Neural progenitor cell (in vitro differentiated cells): ENCODE measurements around the gene TNFRSF6B. TPM values are rescaled to one million over a fixed set of nuclear protein-coding genes. Genes with fewer than 3 reads are reported as not detected.

Experiments used
- DNase-seq: peaks from one replicate; pipeline ENCODE4 v3.0.0-alpha.2; 2016; ENCODE audit warnings: low spot score
- H2AFZ ChIP-seq: fragments of 200-600 bp; sonication (generic); replicated peaks from 2 replicates; pipeline ENCODE4 v1.6.1; 2016; ENCODE audit warnings: antibody characterized with exemption
- H3F3A ChIP-seq: fragments of 200-600 bp; sonication (generic); 2 replicates; pipeline ENCODE4 v1.6.1; 2016; ENCODE audit warnings: antibody characterized with exemption, low read depth
- H3K27ac ChIP-seq: fragments of 200-600 bp; sonication (generic); 2 replicates; pipeline ENCODE4 v1.5.1; 2016; ENCODE audit warnings: mild to moderate bottlenecking
- H3K27me3 ChIP-seq: fragments of 200-600 bp; sonication (generic); 2 replicates; pipeline ENCODE4 v1.6.1; 2016; ENCODE audit warnings: mild to moderate bottlenecking, moderate library complexity
- H3K36me3 ChIP-seq: fragments of 200-600 bp; sonication (generic); 2 replicates; pipeline ENCODE4 v1.5.1; 2016
- H3K4me1 ChIP-seq: fragments of 200-600 bp; sonication (generic); 2 replicates; pipeline ENCODE4 v1.6.1; 2016; ENCODE audit warnings: mixed run types
- H3K4me2 ChIP-seq: fragments of 200-600 bp; sonication (generic); 2 replicates; pipeline ENCODE4 v1.6.1; 2016
- H3K4me3 ChIP-seq: fragments of 200-600 bp; sonication (generic); 2 replicates; pipeline ENCODE4 v1.5.1; 2016
- H3K79me2 ChIP-seq: fragments of 200-600 bp; sonication (generic); 2 replicates; pipeline ENCODE4 v1.6.1; 2016; ENCODE audit warnings: low read depth
- H3K9ac ChIP-seq: fragments of 200-600 bp; sonication (generic); 2 replicates; pipeline ENCODE4 v1.6.1; 2016
- H3K9me3 ChIP-seq: fragments of 200-600 bp; sonication (generic); 2 replicates; pipeline ENCODE4 v1.5.1; 2016; ENCODE audit warnings: low read depth
- H4K20me1 ChIP-seq: fragments of 200-600 bp; sonication (generic); 2 replicates; pipeline ENCODE4 v1.6.1; 2016; ENCODE audit warnings: low read depth
- H3K27ac Mint-ChIP-seq: 3 replicates; pipeline ENCODE4 v1.8.0; 2021; ENCODE audit warnings: mixed read lengths
- H3K27me3 Mint-ChIP-seq: 2 replicates; pipeline ENCODE4 v1.8.0; 2022; ENCODE audit warnings: low read depth, mild to moderate bottlenecking, inconsistent platforms, moderate library complexity, mixed read lengths; ENCODE audit not compliant: insufficient read depth
- H3K36me3 Mint-ChIP-seq: 3 replicates; pipeline ENCODE4 v1.8.0; 2021; ENCODE audit warnings: mixed read lengths
- H3K4me1 Mint-ChIP-seq: 3 replicates; pipeline ENCODE4 v1.8.0; 2021; ENCODE audit warnings: mixed read lengths
- H3K4me3 Mint-ChIP-seq: 3 replicates; pipeline ENCODE4 v1.8.0; 2021; ENCODE audit warnings: mild to moderate bottlenecking, moderate library complexity, mixed read lengths
- H3K9me3 Mint-ChIP-seq: 3 replicates; pipeline ENCODE4 v1.8.0; 2020; ENCODE audit warnings: mixed read lengths
- EZH2 ChIP-seq: fragments of 200-600 bp; sonication (generic); IDR thresholded peaks from 2 replicates; pipeline ENCODE4 v1.6.1; 2017; ENCODE audit warnings: antibody characterized with exemption, mild to moderate bottlenecking, moderate library complexity
- EZH2phosphoT487 ChIP-seq: fragments of 200-600 bp; sonication (generic); IDR thresholded peaks from 2 replicates; pipeline ENCODE4 v1.6.1; 2017; ENCODE audit warnings: antibody characterized with exemption
- total RNA-seq: library from RNA; depleted of rRNA; stranded (reverse); fragments of >200 nt; gene quantifications from 2 replicates; pipeline ENCODE4 v1.2.3, GENCODE V29; 2015; ENCODE audit warnings: low replicate concordance
- TF ChIP-seq, protein P1 (sequence below): fragments of 200-600 bp; sonication (generic); IDR thresholded peaks from 2 replicates; pipeline ENCODE4 v1.5.1; 2017; ENCODE audit warnings: antibody characterized with exemption, mild to moderate bottlenecking

The TNFRSF6B gene
- total RNA-seq, 1 donor from 2014 or later, result not detected

DNA sequence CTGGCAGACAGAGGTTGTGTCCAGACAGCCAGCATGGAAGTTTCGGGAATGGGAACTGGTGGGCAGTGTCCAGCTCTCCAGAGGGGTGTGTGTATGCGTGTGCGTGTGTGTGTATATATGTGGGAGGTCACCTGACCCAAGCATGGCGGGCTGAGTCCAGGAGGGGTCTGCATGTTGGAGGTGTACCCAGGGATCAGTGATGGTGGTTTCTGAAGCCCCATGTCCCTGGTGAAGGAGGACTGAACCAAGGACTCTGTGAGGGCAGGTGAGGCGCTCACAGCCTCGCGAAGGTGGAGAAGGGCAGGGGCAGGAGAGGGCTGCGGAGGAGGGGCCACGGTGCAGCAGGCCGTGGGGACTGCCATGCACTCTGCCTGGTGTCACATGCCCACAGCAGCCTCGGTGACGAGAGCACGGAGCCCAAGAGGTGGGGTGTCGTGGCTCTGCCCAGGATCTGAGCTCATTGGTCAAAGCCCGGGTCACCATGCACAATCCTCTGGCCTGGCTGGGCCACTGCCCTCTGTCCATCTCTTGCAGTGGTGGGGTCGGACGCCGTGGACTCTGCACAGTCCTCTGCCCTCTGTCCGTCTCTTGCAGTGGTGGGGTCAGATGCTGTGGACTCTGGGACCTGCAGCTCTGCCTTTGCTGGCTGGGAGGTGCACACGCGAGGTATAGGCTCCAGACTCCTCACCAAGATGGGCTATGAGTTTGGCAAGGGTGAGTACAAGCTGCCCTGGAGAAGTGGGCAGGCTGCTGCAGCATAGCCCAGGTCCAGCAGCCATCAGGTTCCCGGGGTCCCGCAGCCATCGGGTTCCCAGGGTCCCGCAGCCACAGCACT lies 37.9 kb downstream of the TNFRSF6B start:
- Mint-ChIP-seq H3K9me3 (no peaks in the 10 kb centered on the region), H3K4me3 (no peak overlapping the region), H3K27me3 (peaks cover 2% of the 10 kb centered on the region), H3K27ac (no peak overlapping the region), H3K4me1 (no peaks in the 10 kb centered on the region), H3K36me3 (peaks cover 5% of the 10 kb centered on the region)
- peaks cover 24% of the 10 kb centered on the region for H3K27me3 ChIP-seq
- no peak overlapping the region for H3K9ac ChIP-seq
- H3K4me3 ChIP-seq, result no peak overlapping the region
- H3K79me2 ChIP-seq, result no peaks in the 10 kb centered on the region
- H4K20me1 ChIP-seq, result peaks cover 38% of the 10 kb centered on the region
- H3K4me2 ChIP-seq, result no peak overlapping the region
- no peaks in the 10 kb centered on the region for H3K36me3 ChIP-seq
- no peak overlapping the region for H2AFZ ChIP-seq
- TF ChIP-seq EZH2, result no peak
- TF ChIP-seq EZH2phosphoT487, result no peak
- TF ChIP-seq, protein P1, sequence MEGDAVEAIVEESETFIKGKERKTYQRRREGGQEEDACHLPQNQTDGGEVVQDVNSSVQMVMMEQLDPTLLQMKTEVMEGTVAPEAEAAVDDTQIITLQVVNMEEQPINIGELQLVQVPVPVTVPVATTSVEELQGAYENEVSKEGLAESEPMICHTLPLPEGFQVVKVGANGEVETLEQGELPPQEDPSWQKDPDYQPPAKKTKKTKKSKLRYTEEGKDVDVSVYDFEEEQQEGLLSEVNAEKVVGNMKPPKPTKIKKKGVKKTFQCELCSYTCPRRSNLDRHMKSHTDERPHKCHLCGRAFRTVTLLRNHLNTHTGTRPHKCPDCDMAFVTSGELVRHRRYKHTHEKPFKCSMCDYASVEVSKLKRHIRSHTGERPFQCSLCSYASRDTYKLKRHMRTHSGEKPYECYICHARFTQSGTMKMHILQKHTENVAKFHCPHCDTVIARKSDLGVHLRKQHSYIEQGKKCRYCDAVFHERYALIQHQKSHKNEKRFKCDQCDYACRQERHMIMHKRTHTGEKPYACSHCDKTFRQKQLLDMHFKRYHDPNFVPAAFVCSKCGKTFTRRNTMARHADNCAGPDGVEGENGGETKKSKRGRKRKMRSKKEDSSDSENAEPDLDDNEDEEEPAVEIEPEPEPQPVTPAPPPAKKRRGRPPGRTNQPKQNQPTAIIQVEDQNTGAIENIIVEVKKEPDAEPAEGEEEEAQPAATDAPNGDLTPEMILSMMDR, result no peak
- H3K27ac ChIP-seq, result no peak overlapping the region
- H3K4me1 ChIP-seq, result peaks cover 26% of the 10 kb centered on the region
- H3F3A ChIP-seq, result peaks cover 31% of the 10 kb centered on the region
- H3K9me3 ChIP-seq, result no peaks in the 10 kb centered on the region
- DNase-seq, result no peak

DNA sequence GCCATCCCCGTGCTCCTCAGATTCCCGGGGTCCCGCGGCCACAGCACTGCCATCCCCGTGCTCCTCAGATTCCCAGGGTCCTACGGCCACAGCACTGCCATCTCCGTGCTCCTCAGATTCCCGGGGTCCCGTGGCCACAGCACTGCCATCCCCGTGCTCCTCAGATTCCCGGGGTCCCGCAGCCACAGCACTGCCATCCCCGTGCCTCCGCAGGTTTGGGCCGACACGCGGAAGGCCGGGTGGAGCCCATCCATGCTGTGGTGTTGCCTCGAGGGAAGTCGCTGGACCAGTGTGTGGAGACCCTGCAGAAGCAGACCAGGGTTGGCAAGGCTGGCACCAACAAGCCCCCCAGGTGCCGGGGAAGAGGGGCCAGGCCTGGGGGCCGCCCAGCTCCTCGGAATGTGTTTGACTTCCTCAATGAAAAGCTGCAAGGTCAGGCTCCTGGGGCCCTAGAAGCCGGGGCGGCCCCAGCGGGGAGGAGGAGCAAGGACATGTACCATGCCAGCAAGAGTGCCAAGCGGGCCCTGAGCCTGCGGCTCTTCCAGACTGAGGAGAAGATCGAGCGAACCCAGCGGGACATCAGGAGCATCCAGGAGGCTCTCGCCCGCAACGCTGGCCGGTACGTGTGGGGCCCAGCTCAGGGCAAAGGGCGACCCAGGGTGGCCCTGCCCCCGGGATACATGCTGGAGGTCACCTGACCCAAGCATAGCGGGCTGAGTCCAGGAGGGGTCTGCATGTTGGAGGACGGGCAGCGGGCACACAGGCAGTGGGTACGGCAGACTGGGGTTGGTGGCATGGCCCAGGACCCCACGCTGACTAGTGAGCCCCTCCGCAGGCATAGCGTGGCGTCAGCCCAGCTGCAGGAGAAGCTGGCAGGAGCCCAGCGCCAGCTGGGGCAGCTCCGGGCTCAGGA lies 38.8 kb downstream of the TNFRSF6B start:
- no peak for DNase-seq
- Mint-ChIP-seq H3K27me3 (peaks cover 2% of the 10 kb centered on the region), H3K27ac (no peak overlapping the region), H3K36me3 (peaks cover 1% of the 10 kb centered on the region), H3K4me3 (no peak overlapping the region), H3K9me3 (no peaks in the 10 kb centered on the region), H3K4me1 (no peaks in the 10 kb centered on the region)
- Histone ChIP-seq H3K27me3 (peaks cover 24% of the 10 kb centered on the region), H3K4me2 (no peak overlapping the region), H4K20me1 (peaks cover 38% of the 10 kb centered on the region), H3K9me3 (no peaks in the 10 kb centered on the region), H3K27ac (no peak overlapping the region), H3K79me2 (no peaks in the 10 kb centered on the region), H3K4me3 (no peak overlapping the region), H3K9ac (no peak overlapping the region), H3K36me3 (no peaks in the 10 kb centered on the region), H3K4me1 (peaks cover 26% of the 10 kb centered on the region), H2AFZ (no peak overlapping the region), H3F3A (peaks cover 33% of the 10 kb centered on the region)
- TF ChIP-seq, protein P1, result no peak

DNA sequence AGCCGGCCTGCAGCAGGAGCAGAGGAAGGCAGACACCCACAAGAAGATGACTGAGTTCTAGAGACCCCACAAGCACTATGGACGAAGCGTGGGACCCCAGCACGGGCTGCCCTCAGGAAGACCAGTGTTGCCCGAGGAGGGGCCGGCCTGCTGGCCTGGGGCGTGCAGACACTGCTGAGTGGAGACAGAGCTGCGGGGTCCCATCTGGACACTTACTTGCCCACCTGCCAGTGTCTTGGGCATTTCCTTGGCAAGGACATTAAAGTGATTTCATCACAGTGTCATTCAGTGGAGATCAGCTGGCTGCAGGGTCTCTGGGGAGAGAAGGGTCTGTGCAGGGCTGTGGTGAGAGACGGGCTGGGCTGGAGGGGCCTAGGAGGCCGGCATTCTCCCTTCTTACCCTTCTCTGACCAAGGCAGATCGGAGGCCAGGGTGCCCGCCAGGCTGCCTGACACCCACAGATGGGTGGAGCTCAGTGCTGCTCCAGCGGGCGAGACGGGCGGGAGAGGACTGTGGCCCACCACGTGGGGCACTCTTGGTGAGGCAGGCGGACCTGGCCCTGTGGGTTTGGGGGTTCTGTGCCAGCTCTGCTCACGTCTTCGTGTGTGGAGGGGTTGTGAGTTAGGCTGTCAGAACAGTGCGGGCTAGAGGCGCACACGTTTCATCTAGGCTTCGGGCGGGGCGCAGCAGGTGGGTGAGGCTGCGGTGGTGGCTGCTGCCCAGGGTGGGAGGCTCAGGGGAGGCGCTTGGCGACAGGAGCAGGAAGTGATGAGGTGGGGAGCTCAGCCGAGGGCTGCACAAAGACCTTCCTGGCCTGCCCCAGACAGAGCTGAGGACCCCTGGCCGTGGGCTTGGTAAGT lies 39.6 kb downstream of the TNFRSF6B start, which contains the start of gene LIME1:
Gene LIME1 (plus strand): TSS at position 806 of the 860 bp plus-strand sequence. CDS start 886 bp downstream, outside the sequence.
- Mint-ChIP-seq H3K36me3 (no peaks in the 10 kb centered on the region), H3K9me3 (no peaks in the 10 kb centered on the region), H3K4me3 (peak within 1 kb of the TSS; percentile 43), H3K4me1 (no peaks in the 10 kb centered on the region), H3K27me3 (peaks cover 2% of the 10 kb centered on the region), H3K27ac (no peak within 1 kb of the TSS)
- Histone ChIP-seq H3K27ac (no peak within 1 kb of the TSS), H3K4me3 (peak within 1 kb of the TSS; percentile 55), H3K4me1 (peaks cover 26% of the 10 kb centered on the region), H3K9me3 (no peaks in the 10 kb centered on the region), H2AFZ (no peak within 1 kb of the TSS), H3K4me2 (peak within 1 kb of the TSS; percentile 77), H3K79me2 (peaks cover under 1% of the 10 kb centered on the region), H3K9ac (no peak within 1 kb of the TSS), H3F3A (peaks cover 42% of the 10 kb centered on the region), H3K36me3 (no peaks in the 10 kb centered on the region), H4K20me1 (peaks cover 43% of the 10 kb centered on the region), H3K27me3 (peaks cover 24% of the 10 kb centered on the region)
- DNase-seq, result no peak
- TF ChIP-seq EZH2 (no peak), EZH2phosphoT487 (no peak)
- TF ChIP-seq, protein P1, result no peak
